Psoas muscle (tissue), 8 donors: Measurements from ENCODE around the gene CACNB2. TPM values are rescaled to one million over a fixed set of nuclear protein-coding genes. Genes with fewer than 3 reads are reported as not detected.

Source experiments
- ATAC-seq, 4 donors: fragments of 200-7000 bp; cut with Tn5 transposase; one replicate each; pipeline ENCODE4 v1.9.1; 2020; ENCODE audit warnings: moderate library complexity in 3 of 4, mild to moderate bottlenecking in 2 of 4
- DNase-seq, 2 donors: peaks; one replicate each; pipeline ENCODE4 v3.0.0-alpha.2; 2020
- H3K27ac ChIP-seq: fragments of 200-600 bp; one replicate; pipeline ENCODE4 v1.8.0; 2022
- H3K27me3 ChIP-seq, 3 donors: fragments of 200-600 bp in 1 of 3; one replicate each; pipeline versions ENCODE4 v1.6.1 to v1.8.0; 2013 to 2022; ENCODE audit warnings: low read length in 2 of 3, mild to moderate bottlenecking in 2 of 3, moderate library complexity in 1 of 3; ENCODE audit not compliant: insufficient read depth in 3 of 3
- H3K36me3 ChIP-seq, 2 donors: fragments of 200-600 bp in 1 of 2; one replicate each; pipeline versions ENCODE4 v1.6.1 to v1.8.0; 2013 to 2022; ENCODE audit warnings: low read depth in 1 of 2, mild to moderate bottlenecking in 1 of 2, moderate library complexity in 1 of 2; ENCODE audit not compliant: insufficient read depth in 1 of 2
- H3K4me1 ChIP-seq: fragments of 200-600 bp; one replicate; pipeline ENCODE4 v1.8.0; 2022
- H3K4me3 ChIP-seq: fragments of 200-600 bp; one replicate; pipeline ENCODE4 v1.8.0; 2022; ENCODE audit warnings: mild to moderate bottlenecking
- H3K9me3 ChIP-seq: fragments of 200-600 bp; one replicate; pipeline ENCODE4 v1.8.0; 2022
- CTCF ChIP-seq: fragments of 200-600 bp; IDR thresholded peaks from one replicate; pipeline ENCODE4 v1.8.0; 2022; ENCODE audit warnings: antibody characterized with exemption
- WGBS, 3 donors: extraction: QIAGEN DNeasy Blood & Tissue Kit; methylation state at CpG; one replicate each; pipeline versions ENCODE4 v1.1.6 to v1.1.7; 2013; 5-methylcytosine and 5-hydroxymethylcytosine counted together
- intact Hi-C, 2 donors: fragments of 100-400 bp; cut with DNase I; formaldehyde crosslinking; loops; one replicate each; pipeline versions ENCODE4 v1.11.0 to v1.14.2; 2022
- polyA plus RNA-seq, 3 donors: library from polyadenylated mRNA; stranded (reverse); fragments of 200-250 nt; gene quantifications; one replicate each; pipeline ENCODE4 v1.2.3, GENCODE V29; 2013
- total RNA-seq, 4 donors: library from RNA; stranded (reverse); fragmentation: NEBNext Ultra II Directional in 2 of 4; extraction: Animal tissue kit (Norgen Biotek cat#: 25700) in 2 of 4; gene quantifications; one replicate each; pipeline versions ENCODE4 v1.2.1 to v1.2.4, GENCODE V29; 2021 to 2023
- donor health status: healthy with polysubstance abuse.
- donor health status: DM: no; HTN: no; CAD: no; lungs with moderate emphysema.
- donor health status: Bipolar disorder and iron deficiency.
- donor health status: healthy.
- donor health status: DM: yes; HTN: yes; CAD: no.
- donor health status: DM: no; HTN: no; CAD: no.
- donor health status: DM: no; HTN: no; CAD: no.
- donor health status: DM: yes; HTN: yes; CAD: no.

CACNB2 gene
- total and polyA plus RNA-seq, 7 donors: 0.20 to 0.71 (median 0.43) TPM

GRCh38 chr10:18350340-18350739 lies 210.1 kb downstream of the CACNB2 start:
- no peak for DNase-seq
- H3K36me3 ChIP-seq: no peaks in the 10 kb centered on the region
- H3K4me3 ChIP-seq: no peak overlapping the region
- ATAC-seq: no peak
- TF ChIP-seq CTCF: no peak
- H3K27me3 ChIP-seq: no peaks in the 10 kb centered on the region
- H3K9me3 ChIP-seq: no peaks in the 10 kb centered on the region
- no peaks in the 10 kb centered on the region for H3K4me1 ChIP-seq
- WGBS, 3 donors: 53 to 57% (median 54%) methylated on average over 6 of the region's 6 CpGs
- no peak overlapping the region for H3K27ac ChIP-seq
- intact Hi-C loops: no loop called here

- ATAC-seq (no peak), DNase-seq (no peak)
- H3K27ac ChIP-seq: no peak overlapping the region
- intact Hi-C loops: no loop called here
- H3K9me3 ChIP-seq: no peaks in the 10 kb centered on the region
- H3K36me3 ChIP-seq: no peaks in the 10 kb centered on the region
- H3K4me1 ChIP-seq: no peaks in the 10 kb centered on the region
- H3K4me3 ChIP-seq: no peak overlapping the region
- 34 to 40% (median 35%) methylated on average over 2 of the region's 2 CpGs for WGBS, 3 donors
- no peaks in the 10 kb centered on the region for H3K27me3 ChIP-seq
- no peak for TF ChIP-seq CTCF
Measured at GRCh38 chr10:18351421-18351820, 211.2 kb downstream of the CACNB2 start.

- H3K9me3 ChIP-seq: no peaks in the 10 kb centered on the region
- H3K4me3 ChIP-seq: no peak overlapping the region
- DNase-seq (no peak), ATAC-seq (no peak)
- no peaks in the 10 kb centered on the region for H3K36me3 ChIP-seq
- intact Hi-C loops: no loop called here
- H3K27ac ChIP-seq: no peak overlapping the region
- no peak for TF ChIP-seq CTCF
- WGBS, 3 donors: 58 to 78% (median 76%) methylated on average over 3 of the region's 3 CpGs
- no peaks in the 10 kb centered on the region for H3K27me3 ChIP-seq
- no peaks in the 10 kb centered on the region for H3K4me1 ChIP-seq
Measured at GRCh38 chr10:18352175-18352574, 212.0 kb downstream of the CACNB2 start.

GRCh38 chr10:18359812-18360211 lies 219.6 kb downstream of the CACNB2 start:
- no peaks in the 10 kb centered on the region for H3K36me3 ChIP-seq
- no peak for ATAC-seq
- DNase-seq: no peak
- H3K4me3 ChIP-seq: no peak overlapping the region
- H3K27ac ChIP-seq: no peak overlapping the region
- H3K4me1 ChIP-seq: no peaks in the 10 kb centered on the region
- H3K27me3 ChIP-seq: no peaks in the 10 kb centered on the region
- WGBS, 3 donors: 80 to 81% (median 81%) methylated on average over 5 of the region's 5 CpGs
- TF ChIP-seq CTCF: no peak
- intact Hi-C loops: no loop called here
- no peaks in the 10 kb centered on the region for H3K9me3 ChIP-seq

GRCh38 chr10:18362892-18363291 lies 222.7 kb downstream of the CACNB2 start:
- no peak for TF ChIP-seq CTCF
- Histone ChIP-seq H3K9me3 (no peaks in the 10 kb centered on the region), H3K36me3 (no peaks in the 10 kb centered on the region), H3K27me3 (no peaks in the 10 kb centered on the region), H3K4me3 (no peak overlapping the region), H3K27ac (no peak overlapping the region), H3K4me1 (no peaks in the 10 kb centered on the region)
- WGBS, 3 donors: 68 to 81% (median 75%) methylated on average over 1 of the region's 1 CpG
- ATAC-seq (no peak), DNase-seq (no peak)
- intact Hi-C loops: no loop called here
